Mucosa of rectum (tissue), 2 donors: Measurements from ENCODE around the gene NT5C3B.
"Not testable (repeated sequence)": the region's sequence is repeated elsewhere in the genome, so short reads cannot be mapped to it uniquely, and the experiment has no call there.

ENCODE experiments used
- H3K27ac ChIP-seq, 2 donors: one replicate each; pipeline ENCODE4 v1.7.0; 2013; ENCODE audit warnings: inconsistent platforms in 2 of 2, low read depth in 2 of 2, low read length in 2 of 2
- H3K27me3 ChIP-seq, 2 donors: one replicate each; pipeline ENCODE4 v1.7.0; 2013; ENCODE audit warnings: low read length in 2 of 2; ENCODE audit not compliant: control insufficient read depth in 2 of 2, insufficient read depth in 2 of 2
- H3K36me3 ChIP-seq, 2 donors: one replicate each; pipeline ENCODE4 v1.7.0; 2013; ENCODE audit warnings: low read length in 2 of 2; ENCODE audit not compliant: control insufficient read depth in 2 of 2, insufficient read depth in 2 of 2
- H3K4me1 ChIP-seq, 2 donors: one replicate each; pipeline ENCODE4 v1.7.0; 2013; ENCODE audit warnings: low read length in 2 of 2, mild to moderate bottlenecking in 1 of 2; ENCODE audit not compliant: control insufficient read depth in 2 of 2, insufficient read depth in 2 of 2
- H3K4me3 ChIP-seq, 2 donors: one replicate each; pipeline ENCODE4 v1.7.0; 2013; ENCODE audit warnings: low read length in 2 of 2
- H3K9ac ChIP-seq, 2 donors: one replicate each; pipeline ENCODE4 v1.7.0; 2013; ENCODE audit warnings: low read length in 2 of 2, low read depth in 1 of 2, mild to moderate bottlenecking in 1 of 2
- H3K9me3 ChIP-seq, 2 donors: one replicate each; pipeline ENCODE4 v1.7.0; 2013; ENCODE audit warnings: low read length in 2 of 2; ENCODE audit not compliant: control insufficient read depth in 2 of 2
- donor health status: healthy.
- donor health status: Normal muscosa, but diverticular disease.

NT5C3B gene

GRCh38 chr17:41784207-41784744 is 51.8 kb downstream of the NT5C3B start:
- Histone ChIP-seq H3K4me1 (peaks cover 20 to 34% of the 10 kb centered on the region in 2 donors), H3K9ac (peak overlapping the region in 1 of 2 donors; percentile 98), H3K36me3 (peaks cover 0 to 3% of the 10 kb centered on the region in 2 donors), H3K4me3 (peak overlapping the region; percentile 85 to 87), H3K27ac (peak overlapping the region; percentile 99), H3K27me3 (no peaks in the 10 kb centered on the region), H3K9me3 (no peaks in the 10 kb centered on the region)

GRCh38 chr17:41782142-41782541 is 53.9 kb downstream of the NT5C3B start:
- peaks cover 1 to 3% of the 10 kb centered on the region in 2 donors for H3K36me3 ChIP-seq
- H3K4me3 ChIP-seq: no peak overlapping the region
- H3K4me1 ChIP-seq: peaks cover 29 to 42% of the 10 kb centered on the region in 2 donors
- H3K9ac ChIP-seq: peak overlapping the region; percentile 41 to 47
- H3K9me3 ChIP-seq: no peaks in the 10 kb centered on the region
- H3K27ac ChIP-seq: peak overlapping the region in 1 of 2 donors; percentile 38
- no peaks in the 10 kb centered on the region for H3K27me3 ChIP-seq

GRCh38 chr17:41781404-41782110 is 54.5 kb downstream of the NT5C3B start:
- H3K9ac ChIP-seq: peak overlapping the region in 1 of 2 donors; percentile 41
- H3K4me1 ChIP-seq: peaks cover 31 to 44% of the 10 kb centered on the region in 2 donors
- H3K27me3 ChIP-seq: no peaks in the 10 kb centered on the region
- H3K27ac ChIP-seq: peak overlapping the region in 1 of 2 donors; percentile 38
- H3K4me3 ChIP-seq: no peak overlapping the region
- no peaks in the 10 kb centered on the region for H3K9me3 ChIP-seq
- H3K36me3 ChIP-seq: peaks cover 3% of the 10 kb centered on the region in 2 donors

GRCh38 chr17:41779954-41780353 is 56.1 kb downstream of the NT5C3B start:
- Histone ChIP-seq H3K27me3 (no peaks in the 10 kb centered on the region), H3K27ac (no peak overlapping the region), H3K36me3 (peaks cover 3 to 7% of the 10 kb centered on the region in 2 donors), H3K4me1 (peaks cover 47 to 51% of the 10 kb centered on the region in 2 donors), H3K9me3 (no peaks in the 10 kb centered on the region), H3K9ac (no peak overlapping the region), H3K4me3 (no peak overlapping the region)

GRCh38 chr17:41777574-41778188 is 58.4 kb downstream of the NT5C3B start:
- H3K9ac ChIP-seq: peak overlapping the region; percentile 44 to 72

GRCh38 chr17:41777157-41777573 is 58.9 kb downstream of the NT5C3B start:
- no peaks in the 10 kb centered on the region for H3K9me3 ChIP-seq
- H3K27ac ChIP-seq: peak overlapping the region; percentile 95
- H3K4me3 ChIP-seq: peak overlapping the region; percentile 7 to 11
- peaks cover 57 to 64% of the 10 kb centered on the region in 2 donors for H3K4me1 ChIP-seq
- no peaks in the 10 kb centered on the region for H3K27me3 ChIP-seq
- peak overlapping the region; percentile 44 to 72 for H3K9ac ChIP-seq
- H3K36me3 ChIP-seq: peaks cover 3 to 11% of the 10 kb centered on the region in 2 donors

More at GRCh38 chr17:41777574-41778188, 58.4 kb downstream of the NT5C3B start:
- H3K27ac ChIP-seq: peak overlapping the region; percentile 95
- H3K9me3 ChIP-seq: no peaks in the 10 kb centered on the region
- peaks cover 3 to 10% of the 10 kb centered on the region in 2 donors for H3K36me3 ChIP-seq
- H3K27me3 ChIP-seq: no peaks in the 10 kb centered on the region
- H3K4me3 ChIP-seq: peak overlapping the region in 1 of 2 donors; percentile 7
- peaks cover 57 to 64% of the 10 kb centered on the region in 2 donors for H3K4me1 ChIP-seq

GRCh38 chr17:41776262-41776900 is 59.7 kb downstream of the NT5C3B start:
- Histone ChIP-seq H3K36me3 (peaks cover 10 to 11% of the 10 kb centered on the region in 2 donors), H3K27ac (peak overlapping the region; percentile 95), H3K9ac (peak overlapping the region; percentile 56 to 82), H3K4me1 (peaks cover 60 to 72% of the 10 kb centered on the region in 2 donors)
- H3K4me3 ChIP-seq, H3K9me3 ChIP-seq, H3K27me3 ChIP-seq: not testable (repeated sequence)

GRCh38 chr17:41775394-41776226 is 60.4 kb downstream of the NT5C3B start:
- peak overlapping the region; percentile 56 to 82 for H3K9ac ChIP-seq
- H3K4me1 ChIP-seq: peaks cover 62 to 74% of the 10 kb centered on the region in 2 donors

More at GRCh38 chr17:41775394-41776226, 60.4 kb downstream of the NT5C3B start:
- Histone ChIP-seq H3K27me3 (no peaks in the 10 kb centered on the region), H3K27ac (peak overlapping the region; percentile 95), H3K4me3 (peak overlapping the region in 1 of 2 donors; percentile 31), H3K36me3 (peaks cover 15 to 16% of the 10 kb centered on the region in 2 donors), H3K9me3 (no peaks in the 10 kb centered on the region)
